Measurements from ENCODE around the gene CD1D. TPM values are rescaled to one million over a fixed set of nuclear protein-coding genes. Genes with fewer than 3 reads are reported as not detected.

The CD1D gene
- polyA plus RNA-seq, 1 donor from 2014 or later = 0.19 TPM

DNA sequence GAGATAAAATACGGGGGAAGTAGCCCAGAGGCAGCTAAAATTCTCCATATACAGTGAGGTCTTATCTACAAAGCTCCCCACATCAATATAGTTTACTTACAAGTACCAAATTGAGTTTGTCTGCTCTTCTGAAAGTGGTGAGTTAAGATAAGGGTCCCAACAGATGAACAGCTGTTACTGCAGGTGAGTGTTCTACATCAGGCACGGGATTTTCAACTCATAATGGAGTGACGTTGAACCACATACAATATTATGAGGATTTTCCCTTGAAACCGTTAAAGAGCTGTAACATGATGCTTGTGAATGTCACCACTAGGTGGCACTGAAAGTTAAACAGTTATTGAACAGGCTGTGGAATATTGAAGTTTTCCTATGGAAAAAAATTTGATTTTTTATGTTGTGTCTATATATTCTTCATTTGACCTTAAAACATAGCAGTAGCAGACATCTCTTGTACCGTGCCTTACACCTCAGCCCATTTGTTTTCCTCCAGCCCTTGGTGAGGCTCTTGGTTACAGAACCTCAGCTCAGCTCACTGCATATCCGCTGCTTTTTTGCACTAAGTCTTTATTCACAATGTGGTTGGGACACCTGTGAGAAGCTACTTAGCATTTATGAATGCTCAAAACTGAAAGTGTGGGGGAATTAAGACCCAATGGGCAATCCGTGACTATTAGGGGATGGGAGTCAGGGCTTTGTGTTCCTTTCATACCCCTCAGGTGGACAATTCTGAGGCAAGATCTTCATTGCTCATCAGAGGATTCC lies 23.2 kb downstream of the CD1D start:
- no peak overlapping the region for H3K27ac ChIP-seq (ENCODE audit: low read length)
- H3K9me2 ChIP-seq (ENCODE audit: insufficient read depth, low read length) = no peaks in the 10 kb centered on the region
- H4K20me1 ChIP-seq (ENCODE audit: insufficient read depth) = no peaks in the 10 kb centered on the region
- TF ChIP-seq EZH2 (IDR thresholded peaks at IDR 0.05; ENCODE audit: borderline replicate concordance, insufficient read depth, low read length, poor library complexity, severe bottlenecking) = no peak
- peak; percentile 83 for TF ChIP-seq RAD21 (conservative IDR thresholded peaks at IDR 0.05)
- no peak for TF ChIP-seq EP300 (conservative IDR thresholded peaks at IDR 0.05; ENCODE audit: poor library complexity, severe bottlenecking)
- TF ChIP-seq, protein P1, sequence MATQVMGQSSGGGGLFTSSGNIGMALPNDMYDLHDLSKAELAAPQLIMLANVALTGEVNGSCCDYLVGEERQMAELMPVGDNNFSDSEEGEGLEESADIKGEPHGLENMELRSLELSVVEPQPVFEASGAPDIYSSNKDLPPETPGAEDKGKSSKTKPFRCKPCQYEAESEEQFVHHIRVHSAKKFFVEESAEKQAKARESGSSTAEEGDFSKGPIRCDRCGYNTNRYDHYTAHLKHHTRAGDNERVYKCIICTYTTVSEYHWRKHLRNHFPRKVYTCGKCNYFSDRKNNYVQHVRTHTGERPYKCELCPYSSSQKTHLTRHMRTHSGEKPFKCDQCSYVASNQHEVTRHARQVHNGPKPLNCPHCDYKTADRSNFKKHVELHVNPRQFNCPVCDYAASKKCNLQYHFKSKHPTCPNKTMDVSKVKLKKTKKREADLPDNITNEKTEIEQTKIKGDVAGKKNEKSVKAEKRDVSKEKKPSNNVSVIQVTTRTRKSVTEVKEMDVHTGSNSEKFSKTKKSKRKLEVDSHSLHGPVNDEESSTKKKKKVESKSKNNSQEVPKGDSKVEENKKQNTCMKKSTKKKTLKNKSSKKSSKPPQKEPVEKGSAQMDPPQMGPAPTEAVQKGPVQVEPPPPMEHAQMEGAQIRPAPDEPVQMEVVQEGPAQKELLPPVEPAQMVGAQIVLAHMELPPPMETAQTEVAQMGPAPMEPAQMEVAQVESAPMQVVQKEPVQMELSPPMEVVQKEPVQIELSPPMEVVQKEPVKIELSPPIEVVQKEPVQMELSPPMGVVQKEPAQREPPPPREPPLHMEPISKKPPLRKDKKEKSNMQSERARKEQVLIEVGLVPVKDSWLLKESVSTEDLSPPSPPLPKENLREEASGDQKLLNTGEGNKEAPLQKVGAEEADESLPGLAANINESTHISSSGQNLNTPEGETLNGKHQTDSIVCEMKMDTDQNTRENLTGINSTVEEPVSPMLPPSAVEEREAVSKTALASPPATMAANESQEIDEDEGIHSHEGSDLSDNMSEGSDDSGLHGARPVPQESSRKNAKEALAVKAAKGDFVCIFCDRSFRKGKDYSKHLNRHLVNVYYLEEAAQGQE (IDR thresholded peaks at IDR 0.05; ENCODE audit: borderline replicate concordance) = no peak
- no peak for TF ChIP-seq POLR2AphosphoS5 (IDR thresholded peaks at IDR 0.05)
- peak; percentile 91 for TF ChIP-seq SMC3 (conservative IDR thresholded peaks at IDR 0.05; ENCODE audit: poor library complexity)
- TF ChIP-seq TAF1 (IDR thresholded peaks at IDR 0.05; ENCODE audit: low read depth) = no peak
- TF ChIP-seq, protein P2, sequence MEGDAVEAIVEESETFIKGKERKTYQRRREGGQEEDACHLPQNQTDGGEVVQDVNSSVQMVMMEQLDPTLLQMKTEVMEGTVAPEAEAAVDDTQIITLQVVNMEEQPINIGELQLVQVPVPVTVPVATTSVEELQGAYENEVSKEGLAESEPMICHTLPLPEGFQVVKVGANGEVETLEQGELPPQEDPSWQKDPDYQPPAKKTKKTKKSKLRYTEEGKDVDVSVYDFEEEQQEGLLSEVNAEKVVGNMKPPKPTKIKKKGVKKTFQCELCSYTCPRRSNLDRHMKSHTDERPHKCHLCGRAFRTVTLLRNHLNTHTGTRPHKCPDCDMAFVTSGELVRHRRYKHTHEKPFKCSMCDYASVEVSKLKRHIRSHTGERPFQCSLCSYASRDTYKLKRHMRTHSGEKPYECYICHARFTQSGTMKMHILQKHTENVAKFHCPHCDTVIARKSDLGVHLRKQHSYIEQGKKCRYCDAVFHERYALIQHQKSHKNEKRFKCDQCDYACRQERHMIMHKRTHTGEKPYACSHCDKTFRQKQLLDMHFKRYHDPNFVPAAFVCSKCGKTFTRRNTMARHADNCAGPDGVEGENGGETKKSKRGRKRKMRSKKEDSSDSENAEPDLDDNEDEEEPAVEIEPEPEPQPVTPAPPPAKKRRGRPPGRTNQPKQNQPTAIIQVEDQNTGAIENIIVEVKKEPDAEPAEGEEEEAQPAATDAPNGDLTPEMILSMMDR (IDR thresholded peaks at IDR 0.05; ENCODE audit: poor library complexity, severe bottlenecking) = peak; percentile 89
- no peak for TF ChIP-seq MXI1 (conservative IDR thresholded peaks at IDR 0.05; ENCODE audit: poor library complexity, severe bottlenecking)
- H3K79me2 ChIP-seq (replicated peaks; ENCODE audit: insufficient read depth, low read length) = no peaks in the 10 kb centered on the region
- no peak overlapping the region for H3K9ac ChIP-seq (ENCODE audit: low read length)
- no peaks in the 10 kb centered on the region for H3K27me3 ChIP-seq (ENCODE audit: insufficient read depth, low read depth, low read length)
- H3K9me3 ChIP-seq (ENCODE audit: low read length) = no peaks in the 10 kb centered on the region
- H3K36me3 ChIP-seq (ENCODE audit: insufficient read depth, low read length) = no peaks in the 10 kb centered on the region
- H2AFZ ChIP-seq (ENCODE audit: low read depth, low read length) = no peak overlapping the region
- H3K4me3 ChIP-seq (ENCODE audit: low read length) = no peak overlapping the region
- no peaks in the 10 kb centered on the region for H3F3A ChIP-seq (ENCODE audit: insufficient read depth, low read length, poor library complexity, severe bottlenecking)
- no peak overlapping the region for H3K4me2 ChIP-seq (ENCODE audit: low read length)

DNA sequence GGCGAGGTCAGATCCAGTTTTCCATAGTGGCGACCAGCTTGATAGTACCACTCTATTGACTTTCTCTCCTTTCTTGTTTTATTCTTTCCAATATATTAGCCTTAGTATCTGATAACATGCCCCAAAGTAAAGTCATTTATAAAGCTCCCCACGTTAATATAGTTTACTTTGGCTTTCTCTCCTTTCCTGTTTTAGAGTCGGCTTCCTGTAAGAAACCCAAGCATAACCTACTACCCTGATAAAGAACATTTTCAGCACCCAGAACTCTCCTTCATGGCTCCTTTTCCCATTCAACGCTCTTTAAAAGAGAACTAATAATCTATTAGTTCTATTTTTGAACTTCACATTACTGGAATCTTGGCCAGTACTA lies 23.7 kb downstream of the CD1D start:
- H3K79me2 ChIP-seq (replicated peaks; ENCODE audit: insufficient read depth, low read length) = no peaks in the 10 kb centered on the region
- H3K4me3 ChIP-seq (ENCODE audit: low read length) = no peak overlapping the region
- no peak overlapping the region for H3K9ac ChIP-seq (ENCODE audit: low read length)
- H3K27me3 ChIP-seq (ENCODE audit: insufficient read depth, low read depth, low read length) = no peaks in the 10 kb centered on the region
- H3K9me2 ChIP-seq (ENCODE audit: insufficient read depth, low read length) = no peaks in the 10 kb centered on the region
- no peaks in the 10 kb centered on the region for H3K9me3 ChIP-seq (ENCODE audit: low read length)
- no peaks in the 10 kb centered on the region for H3K36me3 ChIP-seq (ENCODE audit: insufficient read depth, low read length)
- H3F3A ChIP-seq (ENCODE audit: insufficient read depth, low read length, poor library complexity, severe bottlenecking) = no peaks in the 10 kb centered on the region
- no peak overlapping the region for H3K27ac ChIP-seq (ENCODE audit: low read length)
- H2AFZ ChIP-seq (ENCODE audit: low read depth, low read length) = no peak overlapping the region
- no peak overlapping the region for H3K4me2 ChIP-seq (ENCODE audit: low read length)
- H4K20me1 ChIP-seq (ENCODE audit: insufficient read depth) = no peaks in the 10 kb centered on the region
- TF ChIP-seq SMC3 (conservative IDR thresholded peaks at IDR 0.05; ENCODE audit: poor library complexity) = no peak
- TF ChIP-seq POLR2AphosphoS5 (IDR thresholded peaks at IDR 0.05) = no peak
- TF ChIP-seq MXI1 (conservative IDR thresholded peaks at IDR 0.05; ENCODE audit: poor library complexity, severe bottlenecking) = no peak
- TF ChIP-seq, protein P1 (IDR thresholded peaks at IDR 0.05; ENCODE audit: borderline replicate concordance) = no peak
- TF ChIP-seq, protein P2 (IDR thresholded peaks at IDR 0.05; ENCODE audit: poor library complexity, severe bottlenecking) = no peak
- TF ChIP-seq EP300 (conservative IDR thresholded peaks at IDR 0.05; ENCODE audit: poor library complexity, severe bottlenecking) = no peak
- no peak for TF ChIP-seq TAF1 (IDR thresholded peaks at IDR 0.05; ENCODE audit: low read depth)
- no peak for TF ChIP-seq RAD21 (conservative IDR thresholded peaks at IDR 0.05)
- no peak for TF ChIP-seq EZH2 (IDR thresholded peaks at IDR 0.05; ENCODE audit: borderline replicate concordance, insufficient read depth, low read length, poor library complexity, severe bottlenecking)
